H1 (cell line): ENCODE measurements around the gene RIIAD1. TPM values are rescaled to one million over a fixed set of nuclear protein-coding genes. Genes with fewer than 3 reads are reported as not detected.

Source experiments
- CTCF ChIA-PET: fragments of 300-600 bp; sonication (Branson Sonifier 250); formaldehyde crosslinking; loops from one replicate; lab custom pipeline; 2021; ENCODE audit not compliant: partially characterized antibody; lab: Charles Lee
- POLR2A ChIA-PET: fragments of 300-600 bp; sonication (Branson Sonifier 250); formaldehyde crosslinking; loops from one replicate; lab custom pipeline; 2021; ENCODE audit warnings: inconsistent platforms; ENCODE audit not compliant: partially characterized antibody; lab: Charles Lee
- DNase-seq, 2 experiments: peaks; one replicate each; pipeline versions ENCODE4 v3.0.0 to v3.0.0-alpha.2; 2010 to 2022; ENCODE audit warnings: low spot score in 2 of 2, low read depth in 1 of 2, mixed read lengths in 1 of 2
- FAIRE-seq: peaks from 2 replicates; lab custom pipeline; 2011; peaks lifted over from hg19 to GRCh38; lab: Jason Lieb, UNC
- H2AFZ ChIP-seq: 2 replicates; pipeline ENCODE4 v1.8.1; 2012; ENCODE audit warnings: low read length, inconsistent platforms
- H2AK5ac ChIP-seq: 2 replicates; pipeline ENCODE4 v1.6.1; 2013; ENCODE audit warnings: low read depth, low read length
- H2BK120ac ChIP-seq: replicated peaks from 2 replicates; pipeline ENCODE3; 2013; ENCODE audit warnings: low read depth, low read length, inconsistent platforms
- H2BK12ac ChIP-seq: 2 replicates; pipeline ENCODE4 v1.6.1; 2013; ENCODE audit warnings: low read depth, low read length
- H2BK15ac ChIP-seq: 2 replicates; pipeline ENCODE4 v1.6.1; 2013; ENCODE audit warnings: low read length
- H2BK20ac ChIP-seq: 2 replicates; pipeline ENCODE4 v1.6.1; 2013; ENCODE audit warnings: low read length
- H2BK5ac ChIP-seq: 2 replicates; pipeline ENCODE4 v1.6.1; 2013; ENCODE audit warnings: low read depth, low read length
- H3K14ac ChIP-seq: 2 replicates; pipeline ENCODE4 v1.6.1; 2013; ENCODE audit warnings: inconsistent platforms; ENCODE audit not compliant: insufficient read length
- H3K18ac ChIP-seq: 2 replicates; pipeline ENCODE4 v1.6.1; 2013; ENCODE audit warnings: low read length; ENCODE audit errors: extremely low read depth
- H3K23ac ChIP-seq: 2 replicates; pipeline ENCODE4 v1.6.1; 2013; ENCODE audit warnings: inconsistent platforms; ENCODE audit not compliant: insufficient read length
- H3K23me2 ChIP-seq: 2 replicates; pipeline ENCODE4 v1.6.1; 2013; ENCODE audit warnings: low read depth, low read length
- H3K27ac ChIP-seq: 2 replicates; pipeline ENCODE4 v1.6.1; 2011; ENCODE audit warnings: low read depth, low read length, inconsistent platforms
- H3K27me3 ChIP-seq, 4 experiments: replicated peaks in 1 of 4; 1 replicate in 1 of 4; 2 replicates in 3 of 4; pipeline versions ENCODE4 v1.6.1 to v1.8.1; 2011 to 2013; ENCODE audit warnings: low read length in 3 of 4, mild to moderate bottlenecking in 3 of 4, inconsistent platforms in 2 of 4, mixed read lengths in 2 of 4, moderate library complexity in 1 of 4; ENCODE audit not compliant: control insufficient read depth in 3 of 4, insufficient read depth in 3 of 4; ENCODE audit errors: extremely low read depth in 1 of 4
- H3K36me3 ChIP-seq, 4 experiments: 2 replicates each; pipeline versions ENCODE4 v1.6.1 to v1.8.1; 2011 to 2013; ENCODE audit warnings: mild to moderate bottlenecking in 4 of 4, low read length in 3 of 4, moderate library complexity in 2 of 4, control low read depth in 1 of 4, inconsistent platforms in 1 of 4; ENCODE audit not compliant: insufficient read depth in 4 of 4, control insufficient read depth in 2 of 4
- H3K4ac ChIP-seq: replicated peaks from 2 replicates; pipeline ENCODE3; 2013; ENCODE audit warnings: low read length, low read depth, mixed read lengths, inconsistent platforms; ENCODE audit not compliant: insufficient read length
- H3K4me1 ChIP-seq, 4 experiments: replicated peaks in 1 of 4; 1 replicate in 1 of 4; 2 replicates in 3 of 4; pipeline versions ENCODE4 v1.6.1 to v1.8.1; 2011 to 2013; ENCODE audit warnings: low read length in 3 of 4, inconsistent platforms in 2 of 4, mixed read lengths in 1 of 4; ENCODE audit not compliant: insufficient read depth in 4 of 4, control insufficient read depth in 3 of 4
- H3K4me2 ChIP-seq, 2 experiments: 2 replicates each; pipeline versions ENCODE4 v1.6.1 to v1.8.1; 2011 to 2013; ENCODE audit warnings: low read depth in 2 of 2, low read length in 2 of 2, control low read depth in 1 of 2, inconsistent platforms in 1 of 2, mild to moderate bottlenecking in 1 of 2; ENCODE audit not compliant: insufficient read depth in 1 of 2
- H3K4me3 ChIP-seq, 4 experiments: fragments of 200-600, 300-600 bp in 1 of 4; sonication (generic), shearing (Covaris generic), sonication (Bioruptor Twin) in 1 of 4; 2 replicates each; pipeline versions ENCODE4 v1.5.1 to v1.8.1; 2011 to 2016; ENCODE audit warnings: low read length in 4 of 4, low read depth in 3 of 4, control low read depth in 2 of 4, inconsistent platforms in 2 of 4, mild to moderate bottlenecking in 2 of 4, mixed read lengths in 1 of 4, moderate library complexity in 1 of 4; ENCODE audit not compliant: insufficient read depth in 2 of 4; ENCODE audit errors: extremely low read depth in 1 of 4
- H3K56ac ChIP-seq: replicated peaks from 2 replicates; pipeline ENCODE3; 2013; ENCODE audit warnings: low read depth, mild to moderate bottlenecking, mixed read lengths, low read length, inconsistent platforms; ENCODE audit not compliant: insufficient read length
- H3K79me1 ChIP-seq: 2 replicates; pipeline ENCODE4 v1.6.1; 2013; ENCODE audit warnings: low read depth, low read length, control low read depth
- H3K79me2 ChIP-seq, 2 experiments: 2 replicates each; pipeline versions ENCODE4 v1.6.1 to v1.8.1; 2012 to 2013; ENCODE audit warnings: low read length in 2 of 2, mild to moderate bottlenecking in 2 of 2, inconsistent platforms in 1 of 2; ENCODE audit not compliant: insufficient read depth in 2 of 2, control insufficient read depth in 1 of 2
- H3K9ac ChIP-seq, 4 experiments: replicated peaks in 1 of 4; 1 replicate in 1 of 4; 2 replicates in 3 of 4; pipeline versions ENCODE4 v1.6.1 to v1.8.1; 2011 to 2013; ENCODE audit warnings: low read depth in 3 of 4, low read length in 3 of 4, control low read depth in 2 of 4, mild to moderate bottlenecking in 2 of 4, moderate library complexity in 2 of 4, inconsistent platforms in 1 of 4; ENCODE audit errors: extremely low read depth in 1 of 4
- H3K9me3 ChIP-seq, 2 experiments: 2 replicates each; pipeline versions ENCODE4 v1.6.1 to v1.8.1; 2012 to 2013; ENCODE audit warnings: mild to moderate bottlenecking in 2 of 2, moderate library complexity in 2 of 2, control low read depth in 1 of 2, inconsistent platforms in 1 of 2, low read depth in 1 of 2, low read length in 1 of 2, mixed read lengths in 1 of 2; ENCODE audit not compliant: insufficient read depth in 2 of 2
- H4K20me1 ChIP-seq, 2 experiments: replicated peaks in 1 of 2; 2 replicates each; pipeline versions ENCODE3 to v1.8.1; 2011 to 2013; ENCODE audit warnings: inconsistent platforms in 2 of 2, low read length in 2 of 2, mild to moderate bottlenecking in 1 of 2; ENCODE audit not compliant: insufficient read depth in 2 of 2, control insufficient read depth in 1 of 2
- H4K5ac ChIP-seq: 2 replicates; pipeline ENCODE4 v1.6.1; 2013; ENCODE audit warnings: low read length, low read depth, mixed read lengths, inconsistent platforms; ENCODE audit not compliant: insufficient read length
- H4K8ac ChIP-seq: 2 replicates; pipeline ENCODE4 v1.8.0; 2013; ENCODE audit warnings: mild to moderate bottlenecking, moderate library complexity, low read length, inconsistent platforms; ENCODE audit not compliant: insufficient read depth; ENCODE audit errors: extremely low read depth
- H4K91ac ChIP-seq: replicated peaks from 2 replicates; pipeline ENCODE3; 2013; ENCODE audit warnings: low read length, mixed read lengths, inconsistent platforms; ENCODE audit not compliant: insufficient read length
- GTF2F1 ChIP-seq: IDR thresholded peaks from 2 replicates; pipeline ENCODE4 v1.6.1; 2012; ENCODE audit warnings: low read depth, low read length, improper control_type of control experiment, borderline replicate concordance
- MAFK ChIP-seq: IDR thresholded peaks from 2 replicates; pipeline ENCODE4 v1.6.1; 2012; ENCODE audit warnings: low read depth, mild to moderate bottlenecking, improper control_type of control experiment, low read length
- POLR2A ChIP-seq, 2 experiments: IDR thresholded peaks; 1 replicate in 1 of 2; 2 replicates in 1 of 2; pipeline ENCODE4 v1.6.1; 2011; ENCODE audit warnings: low read depth in 2 of 2, low read length in 2 of 2, mild to moderate bottlenecking in 2 of 2; ENCODE audit errors: control extremely low read depth in 1 of 2
- RNF2 ChIP-seq: fragments of 200-900, 300-1000 bp; sonication (generic); IDR thresholded peaks from 2 replicates; pipeline ENCODE4 v1.7.1; 2016; ENCODE audit warnings: borderline replicate concordance, low read depth, mild to moderate bottlenecking, antibody characterized with exemption, low read length; ENCODE audit not compliant: poor library complexity, severe bottlenecking; ENCODE audit errors: missing control alignments
- WGBS, 2 experiments: shearing (Covaris generic) in 1 of 2; methylation state at CpG; one replicate each; pipeline versions ENCODE4 v1.1.6 to v1.1.7; 2013 to 2015; ENCODE audit warnings: low lambda C conversion rate in 2 of 2, mixed read lengths in 2 of 2, inconsistent platforms in 1 of 2, low coverage in 1 of 2, missing lambda C conversion rate in 1 of 2; ENCODE audit not compliant: insufficient replicate concordance in 2 of 2, insufficient coverage in 1 of 2, insufficient read length in 1 of 2; ENCODE audit errors: extremely low coverage in 1 of 2, missing lambda C conversion rate in 1 of 2; 5-methylcytosine and 5-hydroxymethylcytosine counted together
- polyA plus RNA-seq, 7 experiments: library from polyadenylated mRNA; depleted of rRNA in 3 of 7; stranded (reverse) in 5 of 7; unstranded in 2 of 7; fragments of >200 nt in 5 of 7; fragments of 200-250 nt in 2 of 7; gene quantifications; 1 replicate in 5 of 7; 2 replicates in 1 of 7; 4 replicates in 1 of 7; pipeline versions ENCODE4 v1.2.1 to v1.2.3, GENCODE V29; 2011 to 2013; ENCODE audit warnings: missing spikeins in 2 of 7, mixed read lengths in 2 of 7
- total RNA-seq: library from RNA; stranded (reverse); fragmentation: NEBNext Ultra II Directional; extraction: Animal tissue kit (Norgen Biotek cat#: 25700); gene quantifications from 2 replicates; pipeline ENCODE4 v1.2.1, GENCODE V29; 2021

The RIIAD1 gene
- total and polyA plus RNA-seq, 2 of the 8 experiments (the other 6 are each of a cell fraction or from before 2014, with no cell fraction given), result not detected

- Histone ChIP-seq H3K79me2 (no peaks in the 10 kb centered on the region), H3K18ac (no peak overlapping the region), H3K4me1 (peaks cover 2 to 5% (median 4%) of the 10 kb centered on the region in 4 experiments; a peak in 6 of 7 replicates), H3K23me2 (no peaks in the 10 kb centered on the region), H3K56ac (no peak overlapping the region), H3K79me1 (no peaks in the 10 kb centered on the region), H3K27ac (no peak overlapping the region), H3K4ac (no peak overlapping the region), H3K27me3 (no peaks in the 10 kb centered on the region; a peak in 1 of 7 replicates), H3K4me3 (no peak overlapping the region), H2BK5ac (no peak overlapping the region), H3K14ac (no peak overlapping the region), H2BK120ac (no peak overlapping the region), H3K36me3 (no peaks in the 10 kb centered on the region), H3K9me3 (peaks cover 16% of the 10 kb centered on the region in 2 experiments), H2BK20ac (no peak overlapping the region), H4K5ac (no peak overlapping the region), H3K23ac (no peak overlapping the region), H2BK12ac (no peak overlapping the region), H4K91ac (no peak overlapping the region), H2BK15ac (no peak overlapping the region), H4K20me1 (no peaks in the 10 kb centered on the region), H2AK5ac (no peak overlapping the region), H2AFZ (0 out of 2 replicates have a peak overlapping the region, but pooled peaks have one; percentile 36), H3K9ac (no peak overlapping the region), H3K4me2 (no peak overlapping the region), H4K8ac (no peak overlapping the region)
- CTCF ChIA-PET, result interaction anchor here (0.6 to 4.5 kb wide), 11 partner anchors 10 to 1307 kb away, joined by 3 to 90 read pairs (median 7); partner anchors contain the start of genes CELF3 and SPRR2D
- POLR2A ChIA-PET, result interaction anchor here (1.5 kb wide), 1 partner anchor 12 kb away, joined by 4 read pairs; the partner anchor contains the start of gene RIIAD1
- WGBS, 2 experiments, result 83% methylated on average over 3 of the region's 3 CpGs; no CpG with 5 or more reads in 1 of the 2 experiments
- FAIRE-seq (no peak), DNase-seq (no peak)
- TF ChIP-seq MAFK, result no peak
- TF ChIP-seq RNF2, result no peak
- no peak for TF ChIP-seq GTF2F1
- no peak for TF ChIP-seq POLR2A (IDR thresholded peaks at IDR 0.05; ENCODE audit: control extremely low read depth in 1 of 2, low read depth in 2 of 2, low read length in 2 of 2)
Observed at GRCh38 chr1:151733126-151733525, 11.8 kb downstream of the RIIAD1 start.
